ENCODE results near the gene ROCK2. TPM values are rescaled to one million over a fixed set of nuclear protein-coding genes. Genes with fewer than 3 reads are reported as not detected.

ROCK2 gene
- total and polyA plus RNA-seq, 9 donors, result 13.2 to 71.9 (median 47.7) TPM

DNA sequence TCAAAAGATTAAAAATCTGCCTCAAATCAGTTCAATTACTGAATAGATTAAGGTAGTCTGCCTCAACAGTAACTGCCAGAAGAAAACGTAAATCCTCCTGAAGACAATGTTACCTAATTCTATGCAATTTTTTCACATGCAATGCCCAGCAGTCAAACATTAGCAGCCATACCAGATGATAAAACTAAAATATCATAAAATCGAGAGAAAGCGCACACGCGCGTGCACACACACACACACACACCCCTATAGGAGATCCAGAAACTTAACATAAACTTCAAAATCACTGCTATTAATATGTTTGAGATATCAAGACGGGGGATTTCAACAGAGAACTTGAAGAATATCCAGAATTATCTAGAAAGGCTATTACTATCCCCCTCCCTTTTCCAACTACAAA lies 32.9 kb downstream of the ROCK2 start:
- intact Hi-C loops (cut with DNase I), result no loop called here
- peaks cover 1% of the 10 kb centered on the region for H3K4me1 ChIP-seq (ENCODE audit: insufficient read depth)
- no peak for DNase-seq
- H3K27ac ChIP-seq, result no peak overlapping the region
- no peaks in the 10 kb centered on the region for H3K36me3 ChIP-seq
- WGBS, 3 donors, result 83 to 84% (median 84%) methylated on average over 7 of the region's 7 CpGs
- H3K27me3 ChIP-seq, result no peaks in the 10 kb centered on the region
- TF ChIP-seq, protein P1, sequence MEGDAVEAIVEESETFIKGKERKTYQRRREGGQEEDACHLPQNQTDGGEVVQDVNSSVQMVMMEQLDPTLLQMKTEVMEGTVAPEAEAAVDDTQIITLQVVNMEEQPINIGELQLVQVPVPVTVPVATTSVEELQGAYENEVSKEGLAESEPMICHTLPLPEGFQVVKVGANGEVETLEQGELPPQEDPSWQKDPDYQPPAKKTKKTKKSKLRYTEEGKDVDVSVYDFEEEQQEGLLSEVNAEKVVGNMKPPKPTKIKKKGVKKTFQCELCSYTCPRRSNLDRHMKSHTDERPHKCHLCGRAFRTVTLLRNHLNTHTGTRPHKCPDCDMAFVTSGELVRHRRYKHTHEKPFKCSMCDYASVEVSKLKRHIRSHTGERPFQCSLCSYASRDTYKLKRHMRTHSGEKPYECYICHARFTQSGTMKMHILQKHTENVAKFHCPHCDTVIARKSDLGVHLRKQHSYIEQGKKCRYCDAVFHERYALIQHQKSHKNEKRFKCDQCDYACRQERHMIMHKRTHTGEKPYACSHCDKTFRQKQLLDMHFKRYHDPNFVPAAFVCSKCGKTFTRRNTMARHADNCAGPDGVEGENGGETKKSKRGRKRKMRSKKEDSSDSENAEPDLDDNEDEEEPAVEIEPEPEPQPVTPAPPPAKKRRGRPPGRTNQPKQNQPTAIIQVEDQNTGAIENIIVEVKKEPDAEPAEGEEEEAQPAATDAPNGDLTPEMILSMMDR (IDR thresholded peaks at IDR 0.05), result no peak
- TF ChIP-seq POLR2A (IDR thresholded peaks at IDR 0.05) (no peak), EP300 (IDR thresholded peaks at IDR 0.05) (no peak)
- no peak overlapping the region for H3K4me3 ChIP-seq
- no peaks in the 10 kb centered on the region for H3K9me3 ChIP-seq

DNA sequence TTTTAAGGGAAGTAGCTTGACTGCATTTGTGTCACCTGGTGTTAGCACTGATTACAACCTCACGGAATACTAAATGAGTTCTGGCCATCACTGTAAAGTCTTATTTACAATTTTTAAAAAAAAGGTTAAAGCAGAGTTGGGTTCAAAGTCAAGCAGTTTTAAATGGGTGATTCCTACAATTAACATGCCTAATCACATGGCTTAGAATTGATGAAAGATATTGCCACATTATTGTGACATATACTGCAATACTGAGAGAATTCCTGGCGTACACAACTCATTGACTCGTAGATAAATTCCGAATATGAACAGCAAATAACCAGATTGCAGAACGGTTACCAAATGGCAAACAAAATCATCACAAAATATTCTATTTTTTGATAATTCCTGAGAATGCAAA lies 34.2 kb downstream of the ROCK2 start:
- Histone ChIP-seq H3K36me3 (no peaks in the 10 kb centered on the region), H3K27ac (no peak overlapping the region), H3K4me3 (no peak overlapping the region), H3K9me3 (no peaks in the 10 kb centered on the region), H3K4me1 (ENCODE audit: insufficient read depth) (peaks cover 1% of the 10 kb centered on the region), H3K27me3 (no peaks in the 10 kb centered on the region)
- intact Hi-C loops (cut with DNase I), result no loop called here
- WGBS, 3 donors, result 27 to 37% (median 32%) methylated on average over 5 of the region's 5 CpGs
- no peak for DNase-seq
- TF ChIP-seq, protein P1 (IDR thresholded peaks at IDR 0.05), result no peak

DNA sequence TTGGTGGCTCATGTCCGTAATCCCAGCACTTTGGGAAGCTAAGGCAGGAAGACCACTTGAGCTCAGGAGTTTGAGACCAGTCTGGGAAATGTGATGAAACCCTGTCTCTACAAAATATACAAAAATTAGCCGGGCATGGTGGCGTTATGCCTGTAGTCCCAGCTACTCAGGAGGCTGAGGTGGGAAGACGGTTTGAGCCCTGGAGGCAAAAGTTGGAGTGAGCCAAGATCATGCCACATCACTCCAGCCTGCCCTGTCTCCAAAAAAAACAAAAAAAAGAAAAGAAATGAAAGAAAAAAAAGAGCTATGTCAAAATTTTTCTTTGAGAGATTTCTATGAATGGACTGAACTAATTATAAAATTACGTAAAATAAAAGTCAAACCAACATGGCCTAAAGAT lies 34.7 kb downstream of the ROCK2 start:
- no peak for TF ChIP-seq POLR2A (IDR thresholded peaks at IDR 0.05)
- 75 to 83% (median 82%) methylated on average over 5 of the region's 5 CpGs for WGBS, 3 donors

DNA sequence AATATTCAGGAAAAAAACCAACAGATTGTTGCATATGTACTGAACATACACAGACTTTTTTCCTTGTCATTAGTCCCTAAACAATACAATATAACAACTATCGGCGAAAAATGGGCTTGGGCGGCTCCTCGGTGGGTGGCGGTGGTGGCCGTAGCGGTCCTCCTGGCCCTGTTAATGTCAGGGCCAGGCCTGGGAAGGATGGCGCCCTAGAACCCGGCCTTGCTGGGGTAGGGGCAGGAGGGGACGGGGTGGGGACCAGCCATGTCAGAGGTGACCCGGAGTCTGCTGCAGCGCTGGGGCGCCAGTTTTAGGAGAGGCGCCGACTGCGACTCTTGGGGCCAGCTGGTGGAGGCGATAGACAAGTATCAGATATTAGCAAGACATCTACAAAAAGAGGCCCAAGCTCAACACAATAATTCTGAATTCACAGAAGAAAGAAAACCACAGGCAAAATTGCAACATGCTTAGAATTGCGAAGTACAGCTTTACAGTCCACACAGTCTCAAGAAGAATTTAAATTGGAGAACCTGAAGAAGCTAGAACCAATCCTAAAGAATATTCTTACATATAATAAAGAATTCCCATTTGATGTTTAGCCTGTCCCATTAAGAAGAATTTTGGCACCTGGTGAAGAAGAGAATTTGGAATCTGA lies 36.5 kb downstream of the ROCK2 start:
- H3K27me3 ChIP-seq, result no peaks in the 10 kb centered on the region
- 97 to 98% (median 98%) methylated on average over 18 of the region's 18 CpGs for WGBS, 3 donors
- TF ChIP-seq, protein P1 (IDR thresholded peaks at IDR 0.05), result no peak
- TF ChIP-seq EP300 (IDR thresholded peaks at IDR 0.05), result no peak
- TF ChIP-seq POLR2A (IDR thresholded peaks at IDR 0.05), result no peak
- H3K4me1 ChIP-seq (ENCODE audit: insufficient read depth), result peaks cover 7% of the 10 kb centered on the region
- H3K9me3 ChIP-seq, result no peaks in the 10 kb centered on the region
- no peak overlapping the region for H3K4me3 ChIP-seq
- H3K36me3 ChIP-seq, result no peaks in the 10 kb centered on the region
- no peak overlapping the region for H3K27ac ChIP-seq
- DNase-seq, result no peak
- intact Hi-C loops (cut with DNase I), result no loop called here

More for the DNA sequence above, 34.7 kb downstream of the ROCK2 start:
- no peaks in the 10 kb centered on the region for H3K9me3 ChIP-seq
- H3K36me3 ChIP-seq, result no peaks in the 10 kb centered on the region
- intact Hi-C loops (cut with DNase I), result no loop called here
- H3K27me3 ChIP-seq, result no peaks in the 10 kb centered on the region
- H3K4me3 ChIP-seq, result no peak overlapping the region
- H3K27ac ChIP-seq, result no peak overlapping the region
- no peak for DNase-seq
- peaks cover 1% of the 10 kb centered on the region for H3K4me1 ChIP-seq (ENCODE audit: insufficient read depth)

DNA sequence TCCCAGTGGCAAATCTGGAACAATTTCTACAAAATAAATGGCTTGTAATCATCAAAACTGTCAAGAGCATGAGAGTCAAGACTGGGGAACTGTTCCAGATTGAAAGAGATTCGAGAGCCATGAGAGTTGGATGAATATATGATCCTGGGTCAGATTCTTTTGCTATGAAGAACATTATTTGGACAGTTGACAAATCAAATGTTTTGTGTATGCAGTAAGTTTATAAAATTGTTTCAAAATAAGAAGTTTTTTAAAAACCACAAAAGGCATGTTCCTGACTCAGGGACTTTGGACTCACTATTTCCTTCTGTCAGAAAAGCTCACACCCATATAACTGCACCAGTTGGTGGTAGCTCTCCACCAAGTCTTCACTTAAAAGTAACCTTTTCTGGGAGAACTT lies 38.5 kb downstream of the ROCK2 start:
- Histone ChIP-seq H3K4me3 (no peak overlapping the region), H3K27ac (no peak overlapping the region), H3K4me1 (ENCODE audit: insufficient read depth) (peaks cover 7% of the 10 kb centered on the region), H3K9me3 (no peaks in the 10 kb centered on the region), H3K36me3 (no peaks in the 10 kb centered on the region), H3K27me3 (no peaks in the 10 kb centered on the region)
- TF ChIP-seq, protein P1 (IDR thresholded peaks at IDR 0.05), result no peak
- no peak for TF ChIP-seq POLR2A (IDR thresholded peaks at IDR 0.05)
- no peak for TF ChIP-seq EP300 (IDR thresholded peaks at IDR 0.05)
- intact Hi-C loops (cut with DNase I), result no loop called here
- no peak for DNase-seq
- WGBS, 3 donors, result 4 to 16% (median 9%) methylated on average over 1 of the region's 1 CpG
